Stimulated activated CD4-positive, alpha-beta T cell treated with anti-CD3 and anti-CD28 coated beads, Interleukin-1b, Interleukin-23, amount 100 ng/mL, for 1 hour (primary cell): ENCODE measurements around the gene CDC42EP4.
"Not testable (repeated sequence)": the region's sequence is repeated elsewhere in the genome, so short reads cannot be mapped to it uniquely, and the experiment has no call there.

Experiments used
- DNase-seq, 2 donors: peaks; one replicate each; pipeline ENCODE4 v3.0.0-alpha.2; 2020; ENCODE audit warnings: low read depth in 2 of 2

The CDC42EP4 gene

GRCh38 chr17:73280191-73280590 is 31.6 kb downstream of the CDC42EP4 start:
- DNase-seq = no peak

DNA sequence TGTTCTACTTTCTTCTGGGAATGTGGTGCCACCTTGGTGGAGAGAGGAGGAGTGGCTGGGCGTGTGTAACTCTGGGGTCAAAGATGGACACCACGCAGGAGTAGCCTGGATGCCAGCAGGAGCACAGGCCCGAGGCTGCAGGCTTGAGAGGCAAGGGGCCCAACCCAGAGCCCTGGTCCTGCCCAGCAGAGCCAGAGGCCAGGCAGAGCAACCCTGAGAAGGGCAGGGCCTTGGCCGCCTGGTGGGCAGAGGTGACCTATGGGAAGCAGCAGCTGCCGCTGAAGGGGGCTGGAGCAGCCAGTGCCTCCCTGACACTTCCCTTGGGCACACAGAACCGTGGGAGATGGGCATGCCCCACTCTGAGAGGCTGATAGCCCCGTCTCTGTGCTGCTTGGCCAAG is 32.1 kb downstream of the CDC42EP4 start:
- DNase-seq = no peak

DNA sequence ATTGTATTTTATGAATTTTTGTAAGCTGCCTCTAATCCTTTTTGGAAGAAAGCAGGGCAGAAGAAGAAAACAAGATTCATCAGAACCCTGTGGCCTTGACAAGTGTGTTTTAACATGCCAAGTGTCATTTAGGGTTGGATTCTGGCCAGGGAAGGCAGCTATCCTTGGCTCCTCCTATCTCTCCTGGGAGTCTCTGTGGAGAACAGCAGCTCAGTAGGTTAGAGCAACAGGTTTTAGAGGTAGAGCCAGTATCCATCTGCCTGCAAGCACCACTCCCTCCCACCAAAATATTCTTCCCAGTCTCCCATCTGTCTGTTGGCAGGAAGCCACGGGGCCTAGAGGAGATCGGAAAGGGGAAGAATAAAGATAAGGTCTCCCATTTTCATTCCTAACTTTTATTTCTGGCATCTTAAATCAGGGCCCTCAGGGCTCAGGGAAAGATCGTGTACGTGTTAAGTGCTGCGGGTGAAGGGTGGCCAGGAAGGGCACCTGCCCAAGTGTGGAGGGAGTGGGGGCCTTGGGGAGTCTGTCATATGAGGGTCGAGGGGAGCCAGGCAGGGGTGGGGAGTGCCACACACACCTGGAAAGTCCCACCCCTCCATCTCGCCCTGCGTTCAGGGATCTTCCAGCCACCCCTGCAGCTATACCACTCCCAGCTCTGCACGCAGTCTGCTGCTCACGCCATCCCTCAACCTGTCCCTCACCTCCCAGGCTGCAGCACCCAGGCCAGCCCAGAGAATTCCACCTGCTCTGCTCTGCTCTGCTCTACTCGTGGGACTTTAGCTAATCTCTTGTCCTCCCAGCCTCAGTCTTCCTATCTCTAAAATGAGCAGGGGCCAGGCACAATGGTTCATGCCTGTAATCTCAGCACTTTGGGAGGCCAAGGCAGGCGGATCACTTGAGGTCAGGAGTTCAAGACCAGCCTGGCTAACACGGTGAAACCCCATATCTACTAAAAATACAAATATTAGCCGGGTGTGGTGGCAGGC is 33.0 kb downstream of the CDC42EP4 start:
- no peak for DNase-seq

GRCh38 chr17:73278049-73278464 is 33.7 kb downstream of the CDC42EP4 start:
- DNase-seq = no peak

GRCh38 chr17:73274490-73274889 is 37.3 kb downstream of the CDC42EP4 start:
- DNase-seq = no peak

GRCh38 chr17:73272906-73273218 is 38.9 kb downstream of the CDC42EP4 start:
- no peak for DNase-seq

- no peak for DNase-seq
These were observed 40.7 kb downstream of the CDC42EP4 start for GRCh38 chr17:73271072-73271471.

DNA sequence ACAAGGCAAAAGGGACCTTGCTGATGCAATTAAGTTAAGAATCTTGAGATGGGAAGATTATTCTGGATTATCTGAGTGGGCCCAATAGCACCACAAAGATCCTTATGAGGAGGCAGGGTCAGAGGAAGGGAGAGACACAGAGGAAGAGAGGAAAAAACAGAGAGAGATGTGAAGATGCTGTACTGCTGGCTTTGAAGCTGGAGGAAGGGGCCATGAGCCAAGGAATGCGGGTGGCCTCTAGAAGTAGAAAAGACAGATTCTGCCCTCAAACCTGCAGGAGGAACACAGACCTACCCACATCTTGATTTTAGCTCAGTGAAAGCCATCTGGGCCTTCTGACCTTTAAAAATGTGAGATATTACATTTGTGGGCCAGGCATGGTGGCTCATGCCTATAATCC is 42.0 kb downstream of the CDC42EP4 start:
- DNase-seq = no peak

- DNase-seq = no peak
These were observed 42.5 kb downstream of the CDC42EP4 start for GRCh38 chr17:73269329-73269615.

DNA sequence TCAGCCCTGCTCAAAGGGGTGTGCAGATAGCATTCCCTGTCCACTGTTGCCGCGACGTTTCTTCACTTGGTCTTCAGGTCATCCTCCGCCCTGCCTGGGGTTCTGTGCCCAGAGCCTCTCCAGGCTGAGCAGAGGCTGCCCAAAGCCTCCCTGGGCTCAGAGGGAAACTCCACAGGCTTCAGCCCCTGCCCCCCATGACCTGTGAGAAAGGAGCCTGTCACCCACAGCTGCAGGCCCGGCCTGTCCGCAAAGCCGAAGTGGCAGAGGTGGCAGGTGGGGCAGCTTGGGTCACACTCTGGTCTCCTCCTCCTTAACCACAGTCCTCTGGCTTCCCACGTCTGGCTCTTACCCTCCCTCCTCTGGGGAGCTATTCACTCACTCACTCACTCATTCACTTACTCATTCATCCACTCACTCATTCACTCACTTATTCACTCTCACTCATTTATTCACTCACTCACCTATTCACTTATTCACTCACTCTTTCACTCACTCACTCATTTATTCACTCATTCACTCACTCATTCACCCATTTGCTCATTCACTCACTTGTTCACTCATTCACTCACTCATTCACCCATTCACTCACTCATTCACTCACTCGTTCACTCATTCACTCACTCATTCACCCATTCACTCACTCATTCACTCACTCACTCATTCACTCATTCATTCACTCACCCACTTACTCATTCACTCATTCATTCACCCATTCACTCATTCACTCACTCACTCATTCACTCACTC is 43.0 kb downstream of the CDC42EP4 start:
- DNase-seq = no peak

- DNase-seq = no peak
These were observed 43.9 kb downstream of the CDC42EP4 start for GRCh38 chr17:73267648-73268537.

- DNase-seq = no peak
These were observed 45.0 kb downstream of the CDC42EP4 start for GRCh38 chr17:73266796-73267195.

DNA sequence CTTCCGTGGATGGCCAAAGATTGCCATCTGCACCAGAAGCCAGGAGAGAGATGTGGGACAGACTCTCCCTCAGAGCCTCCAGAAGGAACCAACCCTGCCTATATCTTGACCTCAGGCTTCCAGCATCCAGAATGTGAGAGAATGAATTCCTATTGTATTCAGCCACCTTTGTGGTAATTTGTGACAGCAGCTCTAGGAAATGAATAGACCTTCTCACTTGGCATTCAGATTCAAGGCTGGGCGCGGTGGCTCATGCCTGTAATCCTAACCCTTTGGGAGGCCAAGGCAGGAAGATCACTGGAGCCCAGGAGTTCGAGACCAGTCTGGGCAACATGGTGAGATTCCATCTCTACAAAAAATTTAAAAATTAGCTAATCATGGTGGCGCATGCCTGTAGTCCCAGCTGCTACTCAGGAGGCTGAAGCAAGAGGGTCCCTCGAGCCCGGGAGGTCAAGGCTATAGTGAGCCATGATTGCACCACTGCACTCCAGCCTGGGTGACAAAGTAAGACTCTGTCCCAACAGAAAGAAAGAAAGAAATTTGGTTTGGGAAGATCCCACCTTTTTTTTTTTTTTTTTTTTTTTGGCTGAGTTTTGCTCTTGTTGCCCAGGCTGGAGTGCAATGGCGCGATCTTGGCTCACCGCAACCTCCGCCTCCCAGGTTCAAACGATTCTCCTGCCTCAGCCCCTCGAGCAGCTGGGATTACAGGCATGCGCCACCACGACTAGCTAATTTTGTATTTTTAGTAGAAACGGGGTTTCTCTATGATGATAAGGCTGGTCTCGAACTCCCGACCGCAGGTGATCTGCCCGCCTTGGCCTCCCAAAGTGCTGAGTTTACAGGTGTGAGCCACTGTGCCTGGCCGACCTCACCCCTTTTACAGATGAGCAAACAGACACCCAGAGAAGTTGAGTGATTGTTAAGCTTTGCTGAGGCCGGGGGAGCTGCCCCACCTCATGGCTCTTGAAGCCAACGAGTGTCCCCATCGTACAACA is 45.9 kb downstream of the CDC42EP4 start:
- DNase-seq = no peak

DNA sequence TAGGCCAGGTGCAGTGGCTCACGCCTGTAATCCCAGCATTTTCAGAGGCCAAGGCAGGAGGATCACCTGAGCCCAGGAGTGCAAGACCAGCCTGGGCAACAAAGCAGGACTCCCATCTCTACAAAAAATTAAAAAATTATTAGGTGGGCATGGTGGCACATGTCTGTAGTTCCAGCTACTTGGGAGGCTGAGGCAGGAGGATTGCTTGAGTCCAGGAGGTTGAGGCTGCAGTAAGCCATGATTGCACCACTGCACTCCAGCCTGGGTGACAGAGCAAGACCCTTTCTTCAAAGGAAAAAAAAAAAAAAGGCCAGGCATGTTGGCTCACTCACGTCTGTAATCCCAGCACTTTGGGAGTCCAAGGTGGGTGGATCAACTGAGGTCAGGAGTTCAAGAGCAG is 47.4 kb downstream of the CDC42EP4 start:
- not testable (repeated sequence) for DNase-seq

DNA sequence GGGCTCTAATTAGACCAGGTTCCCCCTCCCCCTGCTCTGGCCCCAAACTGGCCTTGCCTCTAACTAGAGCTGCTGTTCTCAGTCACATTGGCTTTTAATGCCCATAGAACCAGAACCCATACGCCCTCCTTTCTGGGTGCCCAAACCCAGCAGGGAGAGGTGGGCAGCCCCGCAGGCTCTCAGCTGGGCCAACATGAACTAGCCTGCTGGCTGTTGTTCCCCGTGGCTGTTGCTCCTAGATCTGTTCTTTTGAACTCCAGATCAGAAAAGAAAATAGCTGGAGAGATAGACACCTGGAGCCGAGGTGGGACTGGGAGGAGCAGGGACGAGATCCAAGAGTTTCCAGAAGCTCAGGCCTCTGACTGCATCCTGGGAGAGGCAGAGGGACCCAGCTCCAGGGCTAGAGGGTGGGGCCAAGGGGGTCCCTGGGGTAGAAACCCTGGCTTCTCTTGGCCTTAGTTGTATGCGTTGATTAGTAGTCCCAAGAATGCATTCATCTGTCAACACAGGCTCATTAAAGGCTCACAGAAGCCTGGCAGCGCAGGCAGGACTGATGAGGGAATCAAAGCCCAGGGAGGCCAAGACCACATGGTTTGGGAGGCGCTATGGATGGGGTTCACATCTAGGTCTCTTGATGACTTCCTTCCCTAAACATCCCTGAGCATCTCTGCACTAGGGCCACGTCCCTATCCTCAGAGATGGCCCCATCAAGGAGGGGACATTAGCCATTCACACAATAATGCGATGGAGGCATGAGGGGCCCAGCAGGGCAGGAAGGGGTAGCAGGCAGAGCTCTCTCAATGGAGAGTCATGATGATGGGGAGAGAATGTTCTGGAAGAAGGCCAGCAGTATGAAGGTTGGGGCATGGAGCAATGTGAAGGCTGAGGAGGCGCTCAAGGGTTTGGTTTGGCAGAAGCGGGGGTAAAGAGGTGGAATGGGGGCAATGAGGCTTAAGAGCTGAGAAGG is 48.8 kb downstream of the CDC42EP4 start:
- DNase-seq = no peak

GRCh38 chr17:73261952-73262675 is 49.7 kb downstream of the CDC42EP4 start:
- DNase-seq = no peak

DNA sequence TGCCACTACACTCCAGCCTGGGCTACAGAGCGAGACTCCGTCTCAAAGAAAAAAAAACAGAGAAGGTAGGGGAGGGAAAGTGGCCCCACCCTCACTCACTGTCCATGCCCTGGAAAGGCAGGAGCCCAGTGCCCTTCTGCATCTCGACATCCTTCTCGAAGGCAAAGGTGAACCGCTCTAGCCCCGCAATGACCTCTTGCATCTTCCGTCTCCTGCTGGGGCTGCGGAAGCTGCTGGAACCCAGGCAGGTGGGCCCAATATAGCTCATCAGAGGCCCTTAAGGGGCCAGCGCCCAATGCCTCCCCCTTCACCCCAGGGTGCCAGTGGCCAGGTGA is 50.2 kb downstream of the CDC42EP4 start, which contains the start of gene CPSF4L:
Gene CPSF4L (minus strand): TSS at position 264 of the 335 bp plus-strand sequence. CDS start 62 bp downstream, at position 202.
- DNase-seq = no peak

DNA sequence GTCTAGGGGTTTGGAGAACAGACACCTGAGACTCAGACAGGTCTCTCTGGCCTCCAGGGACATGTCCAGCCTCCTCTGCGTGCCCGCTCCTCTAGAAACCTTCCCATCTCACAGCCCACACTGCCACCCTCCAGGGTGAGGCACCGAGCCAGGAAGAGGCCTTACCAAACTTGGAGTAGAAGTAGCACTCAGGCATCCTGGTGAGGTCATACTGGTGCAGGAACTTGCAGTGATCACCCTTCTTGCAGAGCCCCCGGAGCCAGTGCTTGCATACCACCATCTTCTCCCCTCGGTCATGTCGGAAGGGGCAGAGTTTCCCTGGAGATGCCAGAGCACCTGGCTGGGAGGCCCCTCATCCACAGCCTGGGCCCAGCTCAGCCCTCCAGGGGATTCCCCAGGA is 54.3 kb downstream of the CDC42EP4 start:
- no peak for DNase-seq

DNA sequence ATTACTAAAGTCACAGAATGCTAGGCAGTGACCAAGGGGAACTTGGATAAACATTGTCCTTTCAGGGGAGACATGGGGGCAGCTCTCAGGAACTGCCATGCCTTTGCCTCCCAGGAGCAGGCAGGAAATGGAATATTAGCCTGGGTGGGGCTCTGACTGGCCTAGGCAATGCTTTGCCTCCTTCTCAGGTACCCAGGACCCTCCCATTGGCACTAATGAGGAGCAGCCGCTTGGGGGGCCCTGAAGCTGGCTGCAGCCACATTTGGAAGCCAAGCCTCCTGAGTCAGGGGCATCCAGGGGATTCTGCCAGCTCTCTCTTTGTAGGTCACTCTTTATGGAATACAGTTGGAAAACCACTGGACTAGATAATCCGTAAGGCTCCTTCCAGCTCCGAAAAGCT is 55.6 kb downstream of the CDC42EP4 start:
- no peak for DNase-seq
